Breast epithelium (tissue), 3 donors: ENCODE results near the gene AKR1C2.

Experiments
- CTCF ChIP-seq, 3 donors: fragments of 450-650 bp; IDR thresholded peaks; one replicate each; pipeline ENCODE4 v1.5.1; 2016 to 2017; ENCODE audit warnings: antibody characterized with exemption in 3 of 3, mild to moderate bottlenecking in 3 of 3, moderate library complexity in 3 of 3
- POLR2A ChIP-seq: fragments of 450-650 bp; IDR thresholded peaks from one replicate; pipeline ENCODE4 v1.6.1; 2016; ENCODE audit warnings: antibody characterized with exemption, mild to moderate bottlenecking, moderate library complexity
- POLR2AphosphoS5 ChIP-seq, 3 donors: sonication (generic); formaldehyde crosslinking; IDR thresholded peaks; one replicate each; pipeline ENCODE4 v1.6.1; 2017; ENCODE audit warnings: antibody characterized with exemption in 3 of 3

- TF ChIP-seq CTCF (IDR thresholded peaks at IDR 0.05) (no peak), POLR2A (no peak), POLR2AphosphoS5 (IDR thresholded peaks at IDR 0.05) (no peak)
Measured at GRCh38 chr10:5012595-5012994, 8.9 kb upstream of the AKR1C2 start.
